HG03097 (cell line): Measurements from ENCODE around the gene SUGP2.
"Not testable (repeated sequence)": the region's sequence is repeated elsewhere in the genome, so short reads cannot be mapped to it uniquely, and the experiment has no call there.

ENCODE experiments used
- ATAC-seq: cut with Tn5 transposase; IDR thresholded peaks from one replicate; pipeline ENCODE4 v1.9.1; 2021; ENCODE audit not compliant: unreplicated experiment, low FRiP score

SUGP2 gene

GRCh38 chr19:18961767-18962620, 71.3 kb downstream of the SUGP2 start:
- no peak for ATAC-seq

DNA sequence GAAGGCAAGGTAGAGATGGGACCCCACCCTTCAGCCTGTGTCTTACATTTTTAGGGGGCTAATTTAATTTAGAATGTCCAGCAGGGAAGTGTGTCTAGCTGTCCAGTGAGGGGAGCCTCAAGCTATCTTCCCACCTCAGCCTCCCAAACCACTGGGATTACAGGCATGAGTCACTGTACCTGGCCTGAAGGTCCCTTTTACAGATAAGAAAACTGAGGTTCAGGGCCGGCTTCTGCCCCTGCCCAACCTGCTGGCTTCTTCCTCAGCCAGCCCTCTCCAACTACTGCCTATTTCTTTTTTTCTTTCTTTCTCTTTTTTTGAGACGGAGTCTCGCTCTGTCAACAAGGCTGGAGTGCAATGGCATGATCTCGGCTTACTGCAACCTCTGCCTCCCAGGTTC, 72.9 kb downstream of the SUGP2 start:
- no peak for ATAC-seq

DNA sequence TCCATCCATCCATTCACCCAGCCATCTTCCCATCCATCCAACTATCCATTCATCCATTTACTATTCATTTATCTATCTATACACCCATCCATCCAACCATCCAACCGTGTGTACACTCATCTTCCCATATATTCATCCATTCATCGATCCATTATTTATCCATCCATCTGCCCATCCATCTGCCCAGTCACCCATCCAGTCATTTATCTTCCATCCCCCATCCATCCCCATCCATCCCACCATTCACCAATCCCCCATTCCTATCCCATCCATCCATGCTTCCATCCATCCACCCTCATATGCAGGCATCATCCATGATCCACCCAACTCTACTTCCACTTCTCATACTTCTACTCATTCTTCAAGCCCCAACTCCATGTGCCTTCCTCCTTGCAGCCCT, 78.3 kb downstream of the SUGP2 start:
- ATAC-seq: no peak

GRCh38 chr19:18954094-18954493, 79.2 kb downstream of the SUGP2 start:
- ATAC-seq: no peak

DNA sequence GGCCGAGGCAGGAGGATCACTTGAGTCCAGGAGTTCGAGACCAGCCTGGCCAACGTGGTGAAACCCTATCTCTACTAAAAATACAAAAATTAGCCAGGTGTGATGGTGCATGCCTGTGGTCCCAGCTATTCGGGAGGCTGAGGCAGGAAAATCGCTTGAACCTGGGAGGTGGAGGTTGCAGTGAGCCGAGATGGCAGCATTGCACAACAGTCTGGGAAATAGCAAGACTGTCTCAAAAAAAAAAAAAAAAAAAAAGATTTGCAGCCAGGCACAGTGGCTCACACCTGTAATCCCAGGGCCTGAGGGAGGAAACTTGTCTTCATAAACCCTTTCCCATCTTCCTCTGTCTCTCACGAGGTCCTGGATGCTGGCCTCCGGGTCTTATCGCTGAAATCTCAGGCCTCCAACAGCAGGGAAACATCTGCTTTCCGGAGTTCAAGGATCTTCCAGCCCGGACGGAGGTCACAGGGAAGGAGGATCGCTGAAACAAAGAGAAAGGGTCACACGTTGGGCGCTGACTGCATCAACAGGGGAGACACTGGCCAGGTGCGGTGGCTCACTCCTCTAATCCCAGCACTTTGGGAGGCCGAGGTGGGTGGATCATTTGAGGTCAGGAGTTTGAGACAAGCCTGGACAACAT, 80.8 kb downstream of the SUGP2 start:
- not testable (repeated sequence) for ATAC-seq

DNA sequence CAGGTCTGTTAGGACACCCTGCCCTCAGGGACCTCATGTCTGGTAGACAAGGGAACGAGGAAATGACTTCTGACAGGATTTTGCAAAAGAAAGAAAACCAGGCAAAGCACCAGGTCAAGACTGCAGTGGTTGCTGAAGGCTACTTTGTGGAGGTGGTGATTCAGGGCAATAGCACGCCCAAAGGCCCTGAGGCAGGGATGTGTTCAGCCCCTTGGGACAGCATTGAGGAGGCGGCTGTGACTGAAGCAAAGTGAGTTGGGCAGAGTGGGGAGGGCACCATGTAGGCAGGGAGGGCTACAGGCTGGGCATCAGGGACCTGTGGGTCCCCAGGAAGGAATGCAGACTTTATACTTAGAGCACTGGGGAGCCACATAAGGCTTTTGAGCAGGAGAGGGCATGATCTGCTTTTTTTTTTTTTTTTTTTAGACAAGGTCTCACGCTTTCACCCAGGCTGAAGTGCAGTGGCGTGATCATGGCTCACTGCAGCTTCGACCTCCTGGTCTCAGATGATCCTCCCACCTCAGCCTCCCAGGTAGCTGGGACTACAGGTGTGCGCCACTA, 81.5 kb downstream of the SUGP2 start:
- no peak for ATAC-seq

- no peak for ATAC-seq
Measured at GRCh38 chr19:18949858-18950257, 83.5 kb downstream of the SUGP2 start.

DNA sequence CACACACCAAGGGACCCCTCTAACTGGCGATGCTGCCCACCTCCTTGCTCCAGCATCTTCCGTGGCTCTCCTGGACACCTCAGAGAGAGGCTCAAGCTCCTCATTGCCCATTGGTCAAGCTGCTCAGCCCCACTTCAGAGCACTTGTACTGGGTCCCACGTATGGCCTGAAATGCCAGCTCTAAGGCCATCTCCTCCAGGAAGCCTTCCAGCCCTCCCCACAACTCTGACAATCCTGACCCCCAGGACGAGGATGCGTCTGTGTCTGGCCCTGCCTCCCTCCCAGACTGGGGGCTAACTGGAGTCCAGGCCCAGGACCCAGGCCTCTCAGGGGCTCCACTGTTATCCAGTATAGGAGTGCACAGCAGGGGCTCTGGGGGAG, 84.4 kb downstream of the SUGP2 start:
- ATAC-seq: no peak

DNA sequence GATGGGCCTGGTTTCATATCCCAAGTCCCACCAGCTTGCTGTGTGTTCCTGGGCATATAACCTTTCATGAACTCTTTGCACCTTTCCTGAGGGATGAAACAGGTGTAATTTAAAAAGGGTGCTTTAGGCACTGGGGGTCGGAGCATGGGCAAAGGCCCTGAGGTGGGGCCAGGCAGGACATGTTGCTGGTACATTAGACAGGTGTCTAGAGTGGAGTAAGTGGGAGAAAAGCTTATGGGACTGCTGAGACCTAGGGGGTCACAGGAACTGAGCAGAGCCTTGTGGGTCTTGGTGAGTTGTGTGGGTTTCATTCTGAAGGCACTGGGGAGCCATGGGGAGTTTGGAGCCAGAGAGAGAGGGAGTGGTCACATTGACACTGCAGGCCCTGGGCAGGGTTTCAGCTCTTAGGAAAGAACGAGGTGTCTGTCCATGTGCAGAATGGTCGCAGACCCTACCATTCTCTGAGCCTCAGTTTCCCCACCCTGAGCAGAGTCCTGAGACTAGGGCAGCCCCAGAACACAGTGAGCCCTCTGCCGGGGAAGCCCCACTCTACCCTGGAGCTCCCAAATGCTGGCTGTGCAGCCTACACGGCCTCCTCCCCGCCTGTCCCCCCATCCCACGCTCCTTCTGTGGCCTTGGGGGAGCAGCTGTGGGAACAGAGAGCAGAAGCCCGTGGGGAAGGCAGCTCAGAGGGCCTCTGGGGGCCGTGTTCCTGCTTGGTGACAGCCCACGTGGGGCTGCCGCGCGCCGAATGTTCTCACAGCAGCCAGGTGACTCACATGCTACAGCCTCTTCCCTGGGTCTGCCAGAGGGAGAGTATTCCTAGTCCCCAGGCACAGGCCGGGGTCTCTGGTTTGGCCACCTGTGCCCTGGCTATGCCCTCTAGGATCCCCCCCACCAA, 85.0 kb downstream of the SUGP2 start:
- no peak for ATAC-seq

DNA sequence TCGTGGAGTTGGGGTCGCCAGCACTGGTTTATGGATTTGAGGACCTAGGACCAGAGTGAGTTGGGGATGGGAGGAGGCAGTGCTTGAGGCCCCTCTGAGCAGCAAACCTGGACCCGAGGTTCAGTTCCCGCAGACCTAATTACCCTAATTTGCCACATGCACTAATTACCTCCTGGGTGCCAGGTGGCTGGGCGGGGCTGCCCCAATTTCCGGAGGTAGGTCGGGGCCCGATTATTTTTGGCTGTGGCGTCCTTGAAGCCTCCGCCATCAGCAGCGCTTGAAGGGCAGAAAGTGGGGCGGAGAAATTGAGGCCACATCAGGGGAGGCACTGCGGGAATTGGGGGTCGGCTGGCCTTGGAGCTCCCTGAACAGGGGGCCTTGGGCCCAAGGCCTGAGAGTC, 86.4 kb downstream of the SUGP2 start:
- ATAC-seq: no peak

DNA sequence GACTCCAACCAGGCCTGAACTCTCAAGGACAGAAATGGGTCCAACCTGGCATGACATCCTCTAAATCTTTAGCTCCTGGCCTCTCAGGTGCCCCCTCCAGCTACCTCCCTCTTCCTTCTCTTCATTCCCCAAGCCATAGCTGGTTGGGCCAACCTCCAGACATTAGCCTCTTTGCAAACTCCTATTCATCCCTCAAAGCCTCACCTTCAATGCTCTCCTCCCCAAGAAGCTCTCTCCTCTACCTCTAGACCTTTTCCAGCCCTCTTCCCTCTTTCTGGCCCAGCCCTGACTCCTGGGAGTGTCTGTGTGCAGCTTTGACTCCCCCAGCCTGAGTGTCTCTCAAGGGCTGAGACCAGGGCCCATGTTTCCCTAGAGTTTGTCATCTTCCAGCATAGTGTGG, 87.0 kb downstream of the SUGP2 start:
- ATAC-seq: no peak

GRCh38 chr19:18945297-18945696, 88.0 kb downstream of the SUGP2 start:
- no peak for ATAC-seq

GRCh38 chr19:18943465-18943864, 89.9 kb downstream of the SUGP2 start:
- no peak for ATAC-seq

DNA sequence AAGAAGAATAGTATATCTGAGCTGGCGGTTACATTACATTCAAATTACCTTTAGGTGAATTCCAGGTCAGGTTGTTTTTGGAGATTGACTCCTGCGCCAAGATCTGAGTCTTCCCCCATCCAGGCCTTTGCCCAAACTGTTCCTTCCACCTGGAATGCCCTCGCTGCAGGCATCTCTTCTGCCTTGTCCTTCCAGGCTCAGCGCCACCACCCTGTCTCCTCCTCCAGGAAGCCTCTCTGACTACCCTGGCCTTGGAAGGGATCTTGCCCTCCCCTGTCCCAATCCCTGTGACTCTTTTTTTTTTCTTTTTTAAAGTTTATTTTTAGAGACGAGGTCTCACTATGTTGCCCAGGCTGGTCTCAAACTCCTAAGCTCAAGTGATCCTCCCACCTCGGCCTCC, 90.6 kb downstream of the SUGP2 start:
- no peak for ATAC-seq

DNA sequence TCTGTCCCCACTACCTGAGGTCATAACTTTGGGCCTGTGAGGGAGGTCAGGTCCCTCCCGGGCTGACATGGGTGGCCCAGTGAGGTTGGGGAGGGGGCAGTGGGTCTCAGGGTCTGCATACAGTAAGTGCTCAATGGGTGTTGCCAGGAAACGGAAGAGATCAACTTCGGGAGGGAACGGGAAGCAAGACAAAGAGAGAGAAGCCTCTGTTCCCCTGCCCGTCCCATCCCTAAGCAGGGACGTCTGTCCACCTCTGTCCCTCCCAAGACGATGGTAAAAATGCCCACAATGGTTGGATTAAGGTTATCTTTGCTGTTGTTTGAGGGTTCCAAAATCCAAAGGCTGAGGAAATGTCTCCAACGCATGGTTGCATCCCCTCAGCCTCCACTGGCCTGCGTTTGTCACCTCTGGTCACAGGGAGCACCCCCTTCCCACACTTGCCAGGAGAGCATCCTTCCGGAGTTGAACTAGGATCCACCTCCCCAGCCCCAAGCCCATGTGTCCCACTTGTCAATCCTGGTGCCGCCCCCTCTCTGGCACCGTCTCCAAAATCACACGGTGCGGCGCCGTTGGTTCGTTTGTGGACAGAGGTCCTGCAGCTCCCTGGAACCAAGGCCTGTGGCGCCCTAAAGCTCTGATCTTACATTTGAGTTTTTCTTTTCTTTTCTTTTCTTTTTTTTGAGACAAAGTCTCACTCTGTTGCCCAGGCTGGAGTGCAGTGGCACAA, 91.5 kb downstream of the SUGP2 start:
- no peak for ATAC-seq
